Measurements from ENCODE around the gene BABAM2. TPM values are rescaled to one million over a fixed set of nuclear protein-coding genes. Genes with fewer than 3 reads are reported as not detected.

The BABAM2 gene
- total RNA-seq, 1 donor from 2014 or later: 37.1 TPM

DNA sequence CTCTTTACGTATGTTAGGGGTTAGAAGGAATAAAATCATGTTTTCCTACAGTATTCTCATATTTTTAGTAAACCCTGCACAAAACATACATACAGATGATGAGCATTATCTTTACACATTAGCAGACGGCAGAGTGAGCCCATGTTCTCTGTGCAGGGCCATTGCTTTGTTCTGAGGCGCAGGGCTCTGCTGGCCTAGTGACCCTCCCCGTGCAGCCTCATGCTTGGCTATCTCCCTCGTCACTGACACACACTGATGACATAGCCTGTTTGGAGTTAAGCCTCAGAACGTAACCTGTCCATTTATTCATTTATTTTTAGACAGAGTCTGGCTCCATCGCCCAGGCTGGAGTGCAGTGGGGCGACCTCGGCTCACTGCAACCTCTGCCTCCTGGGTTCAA lies 386.3 kb downstream of the BABAM2 start:
- no peaks in the 10 kb centered on the region for H3K9me3 Mint-ChIP-seq (ENCODE audit: low read depth)
- peaks cover 3% of the 10 kb centered on the region for H3K36me3 Mint-ChIP-seq (ENCODE audit: insufficient read depth)
- no peak for DNase-seq (ENCODE audit: low spot score, unreplicated experiment)
- H3K27me3 Mint-ChIP-seq: peaks cover 1% of the 10 kb centered on the region
- no peak overlapping the region for H3K27ac Mint-ChIP-seq
- peaks cover 24% of the 10 kb centered on the region for H3K4me1 Mint-ChIP-seq (ENCODE audit: low read depth)
- no peak overlapping the region for H3K4me3 Mint-ChIP-seq (ENCODE audit: low read depth)
- TF ChIP-seq, protein P1, sequence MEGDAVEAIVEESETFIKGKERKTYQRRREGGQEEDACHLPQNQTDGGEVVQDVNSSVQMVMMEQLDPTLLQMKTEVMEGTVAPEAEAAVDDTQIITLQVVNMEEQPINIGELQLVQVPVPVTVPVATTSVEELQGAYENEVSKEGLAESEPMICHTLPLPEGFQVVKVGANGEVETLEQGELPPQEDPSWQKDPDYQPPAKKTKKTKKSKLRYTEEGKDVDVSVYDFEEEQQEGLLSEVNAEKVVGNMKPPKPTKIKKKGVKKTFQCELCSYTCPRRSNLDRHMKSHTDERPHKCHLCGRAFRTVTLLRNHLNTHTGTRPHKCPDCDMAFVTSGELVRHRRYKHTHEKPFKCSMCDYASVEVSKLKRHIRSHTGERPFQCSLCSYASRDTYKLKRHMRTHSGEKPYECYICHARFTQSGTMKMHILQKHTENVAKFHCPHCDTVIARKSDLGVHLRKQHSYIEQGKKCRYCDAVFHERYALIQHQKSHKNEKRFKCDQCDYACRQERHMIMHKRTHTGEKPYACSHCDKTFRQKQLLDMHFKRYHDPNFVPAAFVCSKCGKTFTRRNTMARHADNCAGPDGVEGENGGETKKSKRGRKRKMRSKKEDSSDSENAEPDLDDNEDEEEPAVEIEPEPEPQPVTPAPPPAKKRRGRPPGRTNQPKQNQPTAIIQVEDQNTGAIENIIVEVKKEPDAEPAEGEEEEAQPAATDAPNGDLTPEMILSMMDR (IDR thresholded peaks at IDR 0.05; ENCODE audit: unreplicated experiment): no peak

DNA sequence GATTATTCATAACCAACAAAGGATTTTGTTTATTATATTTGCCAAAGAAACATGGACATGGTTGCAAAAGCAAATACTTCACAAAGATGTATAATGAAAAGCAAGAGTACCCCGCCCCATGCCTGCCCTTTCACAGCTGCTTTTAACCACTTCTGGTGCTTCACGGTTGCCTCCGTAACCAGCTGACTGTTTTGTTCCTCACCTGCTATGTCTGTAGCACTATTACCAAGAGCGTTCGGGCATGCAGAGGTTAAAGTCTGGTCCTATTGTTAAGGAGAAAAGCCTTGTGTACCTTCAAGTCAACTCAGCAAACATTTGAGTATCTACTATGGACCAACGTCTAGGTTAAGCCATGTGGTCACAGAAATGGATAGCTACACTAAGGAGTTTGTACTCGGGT lies 386.9 kb downstream of the BABAM2 start:
- H3K36me3 Mint-ChIP-seq (ENCODE audit: insufficient read depth): peaks cover 3% of the 10 kb centered on the region
- H3K4me3 Mint-ChIP-seq (ENCODE audit: low read depth): no peak overlapping the region
- no peak for DNase-seq (ENCODE audit: low spot score, unreplicated experiment)

DNA sequence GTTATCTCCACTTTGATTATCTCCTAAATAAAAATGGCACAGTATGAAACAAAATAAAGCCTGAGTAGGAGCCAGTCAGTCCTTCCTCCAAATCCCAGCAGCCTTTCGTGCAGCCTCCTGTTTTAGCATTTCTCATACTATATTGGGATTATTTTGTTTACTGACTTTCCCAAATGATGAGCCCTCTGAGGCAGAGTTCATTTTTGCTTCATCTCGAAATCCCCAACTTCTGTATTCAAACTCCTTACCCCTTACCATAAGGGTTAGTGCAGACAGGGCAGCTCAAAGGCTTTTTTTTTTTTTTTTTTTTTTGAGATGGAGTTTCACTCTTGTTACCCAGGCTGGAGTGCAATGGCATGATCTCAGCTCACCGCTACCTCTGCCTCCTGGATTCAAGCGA lies 388.8 kb downstream of the BABAM2 start:
- Mint-ChIP-seq H3K27ac (no peak overlapping the region), H3K4me1 (ENCODE audit: low read depth) (peaks cover 19% of the 10 kb centered on the region), H3K9me3 (ENCODE audit: low read depth) (no peaks in the 10 kb centered on the region), H3K36me3 (ENCODE audit: insufficient read depth) (peaks cover 3% of the 10 kb centered on the region), H3K4me3 (ENCODE audit: low read depth) (no peak overlapping the region), H3K27me3 (no peaks in the 10 kb centered on the region)
- TF ChIP-seq, protein P1 (IDR thresholded peaks at IDR 0.05; ENCODE audit: unreplicated experiment): no peak
- no peak for DNase-seq (ENCODE audit: low spot score, unreplicated experiment)

More for the DNA sequence above, 386.9 kb downstream of the BABAM2 start:
- H3K27ac Mint-ChIP-seq: no peak overlapping the region
- H3K9me3 Mint-ChIP-seq (ENCODE audit: low read depth): no peaks in the 10 kb centered on the region
- TF ChIP-seq, protein P1 (IDR thresholded peaks at IDR 0.05; ENCODE audit: unreplicated experiment): no peak
- H3K4me1 Mint-ChIP-seq (ENCODE audit: low read depth): peaks cover 24% of the 10 kb centered on the region
- H3K27me3 Mint-ChIP-seq: no peaks in the 10 kb centered on the region

DNA sequence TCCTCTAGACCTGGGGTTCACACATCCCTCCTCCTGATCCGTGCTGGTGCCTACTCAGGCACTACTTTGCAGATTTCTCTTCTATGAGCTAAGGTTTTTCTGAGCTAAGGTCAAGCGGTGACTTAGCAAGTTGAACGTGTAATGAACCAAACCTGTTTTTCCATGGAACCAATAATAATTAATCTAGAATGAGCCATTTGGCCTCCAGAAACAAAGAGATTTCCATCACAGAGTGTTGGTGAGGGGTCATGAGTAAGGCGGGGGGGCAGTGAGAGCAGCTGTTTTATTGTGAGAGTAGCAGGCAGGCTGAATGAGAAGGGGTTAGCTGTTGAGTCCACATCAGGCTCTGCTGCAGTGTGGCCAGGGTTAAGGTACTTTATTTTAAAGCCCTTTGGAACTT lies 390.1 kb downstream of the BABAM2 start:
- Mint-ChIP-seq H3K27me3 (no peaks in the 10 kb centered on the region), H3K36me3 (ENCODE audit: insufficient read depth) (peaks cover 3% of the 10 kb centered on the region), H3K9me3 (ENCODE audit: low read depth) (no peaks in the 10 kb centered on the region), H3K4me3 (ENCODE audit: low read depth) (no peak overlapping the region), H3K27ac (peak overlapping the region; percentile 81), H3K4me1 (ENCODE audit: low read depth) (peaks cover 19% of the 10 kb centered on the region)
- TF ChIP-seq, protein P1 (IDR thresholded peaks at IDR 0.05; ENCODE audit: unreplicated experiment): no peak
- DNase-seq (ENCODE audit: low spot score, unreplicated experiment): no peak

DNA sequence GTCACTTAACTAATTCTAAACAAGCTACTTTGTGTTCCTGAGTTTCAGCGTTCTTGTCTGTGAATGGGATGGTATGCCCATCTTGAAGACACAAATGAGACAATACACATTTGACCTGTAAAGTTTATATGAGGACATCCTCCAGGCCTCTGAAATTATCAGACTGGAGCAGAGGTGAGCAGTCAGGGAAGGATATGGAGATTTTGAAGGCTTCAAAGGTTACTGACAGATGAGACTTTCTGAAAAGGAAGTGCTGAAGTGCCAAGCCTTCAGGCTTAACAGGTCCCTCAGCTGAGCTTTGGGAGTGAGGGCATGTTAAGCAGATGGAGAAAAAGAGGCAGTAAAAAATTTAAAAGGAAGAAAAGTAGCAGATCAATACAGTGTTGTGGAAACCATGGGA lies 391.2 kb downstream of the BABAM2 start:
- H3K9me3 Mint-ChIP-seq (ENCODE audit: low read depth): no peaks in the 10 kb centered on the region
- peaks cover 17% of the 10 kb centered on the region for H3K4me1 Mint-ChIP-seq (ENCODE audit: low read depth)
- no peak overlapping the region for H3K27ac Mint-ChIP-seq
- H3K4me3 Mint-ChIP-seq (ENCODE audit: low read depth): no peak overlapping the region
- DNase-seq (ENCODE audit: low spot score, unreplicated experiment): no peak
- no peaks in the 10 kb centered on the region for H3K27me3 Mint-ChIP-seq
- TF ChIP-seq, protein P1 (IDR thresholded peaks at IDR 0.05; ENCODE audit: unreplicated experiment): no peak
- peaks cover 3% of the 10 kb centered on the region for H3K36me3 Mint-ChIP-seq (ENCODE audit: insufficient read depth)

Data from progenitor cell of endocrine pancreas (in vitro differentiated cells).